ENCODE data around the gene PHKA2. TPM values are rescaled to one million over a fixed set of nuclear protein-coding genes. Genes with fewer than 3 reads are reported as not detected.

The PHKA2 gene
- polyA plus RNA-seq, 1 experiment, result 12.3 TPM

DNA sequence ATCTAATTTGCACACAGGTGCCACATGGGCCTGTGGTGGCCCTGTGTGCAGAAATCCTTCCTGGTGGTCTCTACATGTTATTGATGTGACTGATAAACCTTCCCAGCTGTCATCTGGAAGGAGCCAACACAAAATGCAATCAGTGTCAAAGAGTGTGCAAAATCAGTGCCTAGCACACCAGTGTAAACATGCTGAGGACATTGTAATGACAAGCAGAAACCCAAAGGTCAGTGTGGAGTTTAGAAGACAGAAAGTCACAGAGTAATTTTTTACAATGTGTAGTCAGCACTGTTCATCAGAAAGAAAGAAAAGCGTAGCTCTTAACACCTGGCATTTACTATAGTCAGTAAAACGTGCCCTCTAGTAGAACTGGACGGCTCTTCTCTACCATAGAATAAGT, 50.3 kb downstream of the PHKA2 start:
- DNase-seq (ENCODE audit: low read depth, low spot score), result no peak
- no peaks in the 10 kb centered on the region for H3K27me3 ChIP-seq (ENCODE audit: control insufficient read depth, insufficient read depth, low read length)
- ChIA-PET CTCF (interaction anchor here (5.9 kb wide), 1 partner anchor 400 kb away, joined by 51 read pairs; no protein-coding TSS in a partner anchor), POLR2A (no interaction called here)
- H3K9me3 ChIP-seq (ENCODE audit: control insufficient read depth, insufficient read depth, low read length), result no peaks in the 10 kb centered on the region
- no peak overlapping the region for H3K4me3 ChIP-seq (ENCODE audit: low read depth, low read length)
- TF ChIP-seq, protein P1, sequence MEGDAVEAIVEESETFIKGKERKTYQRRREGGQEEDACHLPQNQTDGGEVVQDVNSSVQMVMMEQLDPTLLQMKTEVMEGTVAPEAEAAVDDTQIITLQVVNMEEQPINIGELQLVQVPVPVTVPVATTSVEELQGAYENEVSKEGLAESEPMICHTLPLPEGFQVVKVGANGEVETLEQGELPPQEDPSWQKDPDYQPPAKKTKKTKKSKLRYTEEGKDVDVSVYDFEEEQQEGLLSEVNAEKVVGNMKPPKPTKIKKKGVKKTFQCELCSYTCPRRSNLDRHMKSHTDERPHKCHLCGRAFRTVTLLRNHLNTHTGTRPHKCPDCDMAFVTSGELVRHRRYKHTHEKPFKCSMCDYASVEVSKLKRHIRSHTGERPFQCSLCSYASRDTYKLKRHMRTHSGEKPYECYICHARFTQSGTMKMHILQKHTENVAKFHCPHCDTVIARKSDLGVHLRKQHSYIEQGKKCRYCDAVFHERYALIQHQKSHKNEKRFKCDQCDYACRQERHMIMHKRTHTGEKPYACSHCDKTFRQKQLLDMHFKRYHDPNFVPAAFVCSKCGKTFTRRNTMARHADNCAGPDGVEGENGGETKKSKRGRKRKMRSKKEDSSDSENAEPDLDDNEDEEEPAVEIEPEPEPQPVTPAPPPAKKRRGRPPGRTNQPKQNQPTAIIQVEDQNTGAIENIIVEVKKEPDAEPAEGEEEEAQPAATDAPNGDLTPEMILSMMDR (IDR thresholded peaks at IDR 0.05; ENCODE audit: low read depth, low read length), result no peak
- H3K27ac ChIP-seq (ENCODE audit: low read depth, low read length), result no peak overlapping the region

DNA sequence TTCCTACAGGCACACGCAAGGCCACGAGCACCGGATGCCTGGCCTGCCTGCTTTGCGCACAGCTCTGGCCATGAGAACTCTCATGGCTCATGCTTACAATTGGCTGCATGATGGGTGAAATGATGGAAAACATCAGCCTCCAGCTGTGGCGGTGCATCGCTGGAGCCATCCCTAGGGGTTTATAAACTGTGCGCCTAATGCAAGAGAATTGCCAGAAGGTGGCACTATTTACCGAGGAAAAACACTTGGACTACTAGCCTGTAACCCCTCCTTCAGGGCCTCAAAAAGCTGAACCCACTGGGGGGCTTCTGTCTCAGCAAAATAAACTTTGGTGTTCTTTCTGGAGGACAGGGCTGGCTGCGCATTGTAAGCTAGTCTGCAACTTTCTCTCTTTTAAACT, 51.9 kb downstream of the PHKA2 start:
- Histone ChIP-seq H3K27ac (ENCODE audit: low read depth, low read length) (no peak overlapping the region), H3K27me3 (ENCODE audit: control insufficient read depth, insufficient read depth, low read length) (no peaks in the 10 kb centered on the region), H3K9me3 (ENCODE audit: control insufficient read depth, insufficient read depth, low read length) (no peaks in the 10 kb centered on the region), H3K4me3 (ENCODE audit: low read depth, low read length) (no peak overlapping the region)
- TF ChIP-seq, protein P1 (IDR thresholded peaks at IDR 0.05; ENCODE audit: low read depth, low read length), result peak; percentile 53
- DNase-seq (ENCODE audit: low read depth, low spot score), result no peak
- ChIA-PET CTCF (interaction anchor here (0.6 to 5.9 kb wide), 12 partner anchors 10 to 540 kb away, joined by 3 to 51 read pairs (median 4); partner anchors contain the start of gene ADGRG2), POLR2A (no interaction called here)

DNA sequence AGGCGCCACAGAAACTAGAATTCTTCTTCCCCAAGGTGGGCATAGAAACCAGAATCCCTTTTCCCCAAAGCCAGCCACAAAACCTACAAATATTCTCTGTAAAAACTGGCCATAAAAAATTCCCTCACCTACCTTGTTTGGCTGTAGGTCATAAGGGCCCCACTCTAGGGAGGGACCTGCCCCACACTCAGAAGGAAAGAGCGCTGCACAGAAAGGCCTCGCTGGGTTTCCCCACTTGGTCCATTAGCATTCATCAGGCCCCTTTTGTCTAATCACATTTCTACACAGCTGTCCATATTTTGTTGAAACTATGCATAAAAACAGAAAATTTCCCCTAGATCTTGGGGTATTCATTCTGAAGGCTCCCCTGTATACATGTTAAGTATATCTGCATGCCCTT, 54.1 kb downstream of the PHKA2 start:
- ChIA-PET POLR2A (no interaction called here), CTCF (interaction anchor here (5.9 kb wide), 1 partner anchor 404 kb away, joined by 51 read pairs; no protein-coding TSS in a partner anchor)

DNA sequence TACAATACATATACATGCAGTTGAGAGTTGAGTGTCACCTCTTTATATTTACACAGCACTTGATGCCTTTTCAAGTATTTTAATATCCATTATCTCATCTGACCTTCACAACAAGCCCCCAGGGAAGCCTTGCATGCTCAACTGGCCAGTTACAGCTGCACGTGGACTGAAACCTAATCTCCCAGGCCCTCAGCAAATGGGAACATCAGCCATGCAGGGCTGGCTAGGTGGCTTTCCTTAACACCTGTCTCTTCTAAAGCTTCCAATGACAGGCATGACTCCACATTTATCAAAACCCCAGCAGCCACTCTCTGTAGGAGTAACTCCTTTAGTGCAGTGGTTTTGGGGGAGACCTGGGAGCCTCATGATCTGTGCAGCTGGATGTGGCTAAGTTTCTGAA, 56.4 kb downstream of the PHKA2 start:
- Histone ChIP-seq H3K27ac (ENCODE audit: low read depth, low read length) (no peak overlapping the region), H3K9me3 (ENCODE audit: control insufficient read depth, insufficient read depth, low read length) (no peaks in the 10 kb centered on the region), H3K4me3 (ENCODE audit: low read depth, low read length) (no peak overlapping the region), H3K27me3 (ENCODE audit: control insufficient read depth, insufficient read depth, low read length) (no peaks in the 10 kb centered on the region)
- ChIA-PET CTCF (interaction anchor here (1.0 kb wide), 1 partner anchor 407 kb away, joined by 5 read pairs; no protein-coding TSS in a partner anchor), POLR2A (no interaction called here)
- TF ChIP-seq, protein P1 (IDR thresholded peaks at IDR 0.05; ENCODE audit: low read depth, low read length), result no peak
- no peak for DNase-seq (ENCODE audit: low read depth, low spot score)

More for the DNA sequence above, 54.1 kb downstream of the PHKA2 start:
- Histone ChIP-seq H3K27ac (ENCODE audit: low read depth, low read length) (no peak overlapping the region), H3K4me3 (ENCODE audit: low read depth, low read length) (no peak overlapping the region), H3K9me3 (ENCODE audit: control insufficient read depth, insufficient read depth, low read length) (no peaks in the 10 kb centered on the region), H3K27me3 (ENCODE audit: control insufficient read depth, insufficient read depth, low read length) (no peaks in the 10 kb centered on the region)
- TF ChIP-seq, protein P1 (IDR thresholded peaks at IDR 0.05; ENCODE audit: low read depth, low read length), result no peak
- no peak for DNase-seq (ENCODE audit: low read depth, low spot score)

DNA sequence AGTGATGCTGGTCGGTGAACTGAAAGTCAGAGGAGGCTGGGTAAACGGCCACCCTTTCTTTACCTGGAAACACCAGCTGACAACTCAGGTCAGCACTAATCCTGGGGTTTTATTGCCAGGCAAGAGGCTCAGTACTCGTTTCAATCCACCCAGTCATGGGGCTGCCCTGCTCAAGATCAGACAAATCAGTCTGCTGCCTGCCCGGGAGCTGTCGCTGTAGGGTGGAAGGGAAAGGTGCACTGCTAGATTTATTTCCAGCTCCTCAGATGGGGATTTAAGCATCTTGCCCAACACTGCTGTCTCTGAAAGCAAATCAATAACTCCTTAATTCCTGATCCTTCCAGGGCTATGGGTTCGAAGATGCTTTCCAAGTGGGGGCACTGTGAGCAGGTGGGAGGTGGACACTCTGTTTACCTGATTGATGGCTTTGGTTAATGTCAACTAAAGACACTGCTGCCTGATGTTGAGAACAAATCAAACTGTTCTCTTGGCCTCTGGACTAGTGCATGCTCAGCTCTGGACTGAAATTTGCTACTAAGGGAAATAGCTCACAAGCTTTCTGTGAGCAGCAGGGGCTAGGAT, 59.3 kb downstream of the PHKA2 start:
- H3K9me3 ChIP-seq (ENCODE audit: control insufficient read depth, insufficient read depth, low read length), result no peaks in the 10 kb centered on the region
- POLR2A ChIA-PET, result no interaction called here
- CTCF ChIA-PET, result no interaction called here
- no peak overlapping the region for H3K27ac ChIP-seq (ENCODE audit: low read depth, low read length)
- no peaks in the 10 kb centered on the region for H3K27me3 ChIP-seq (ENCODE audit: control insufficient read depth, insufficient read depth, low read length)
- TF ChIP-seq, protein P1 (IDR thresholded peaks at IDR 0.05; ENCODE audit: low read depth, low read length), result no peak
- DNase-seq (ENCODE audit: low read depth, low spot score), result no peak
- no peak overlapping the region for H3K4me3 ChIP-seq (ENCODE audit: low read depth, low read length)
